Activated naive CD4-positive, alpha-beta T cell treated with anti-CD3 and anti-CD28 coated beads for 36 hours (primary cell): ENCODE data around the gene PTDSS2. TPM values are rescaled to one million over a fixed set of nuclear protein-coding genes. Genes with fewer than 3 reads are reported as not detected.
"Not testable (repeated sequence)": the region's sequence is repeated elsewhere in the genome, so short reads cannot be mapped to it uniquely, and the experiment has no call there.

Source experiments
- CTCF ChIA-PET: fragments of 350-600 bp; sonication (Branson Sonifier 250); formaldehyde crosslinking; loops from one replicate; lab custom pipeline; 2021; ENCODE audit warnings: antibody characterized with exemption; lab: Charles Lee
- DNase-seq: peaks from one replicate; pipeline ENCODE4 v3.0.0-alpha.2; 2020
- H3K27ac Mint-ChIP-seq: one replicate; pipeline ENCODE4 v1.8.0; 2021; ENCODE audit warnings: mild to moderate bottlenecking, mixed read lengths
- H3K27me3 Mint-ChIP-seq: one replicate; pipeline ENCODE4 v1.8.0; 2021; ENCODE audit warnings: low read depth, mixed read lengths
- H3K36me3 Mint-ChIP-seq: one replicate; pipeline ENCODE4 v1.8.0; 2021; ENCODE audit warnings: low read depth, mixed read lengths
- H3K4me1 Mint-ChIP-seq: one replicate; pipeline ENCODE4 v1.8.0; 2021; ENCODE audit warnings: low read depth, mixed read lengths
- H3K4me3 Mint-ChIP-seq: one replicate; pipeline ENCODE4 v1.8.0; 2021; ENCODE audit warnings: mild to moderate bottlenecking, moderate library complexity, mixed read lengths
- H3K9me3 Mint-ChIP-seq: one replicate; pipeline ENCODE4 v1.8.0; 2021; ENCODE audit warnings: mixed read lengths
- intact Hi-C: fragments of 100-400 bp; cut with micrococcal nuclease; formaldehyde crosslinking; loops from one replicate; pipeline ENCODE4 v1.15.1; 2023
- total RNA-seq, 2 experiments: library from RNA; stranded (reverse); gene quantifications; one replicate each; pipeline ENCODE4 v1.2.3, GENCODE V29; 2021

PTDSS2 gene
- total RNA-seq, 2 experiments from 2014 or later, result 12.1 to 15.0 TPM

- DNase-seq, result no peak
- Mint-ChIP-seq H3K36me3 (peaks cover 1% of the 10 kb centered on the region), H3K27ac (no peak overlapping the region), H3K4me1 (peaks cover 9% of the 10 kb centered on the region), H3K27me3 (no peaks in the 10 kb centered on the region), H3K9me3 (no peaks in the 10 kb centered on the region), H3K4me3 (peak overlapping the region; percentile 34)
- CTCF ChIA-PET, result interaction anchor here (2.4 kb wide), 1 partner anchor 41 kb away, joined by 21 read pairs; the partner anchor contains the start of gene PTDSS2
- intact Hi-C loops, result no loop called here
Observed at GRCh38 chr11:408154-409007, 41.7 kb upstream of the PTDSS2 start.

GRCh38 chr11:409008-409599 lies 41.0 kb upstream of the PTDSS2 start:
- no peaks in the 10 kb centered on the region for H3K9me3 Mint-ChIP-seq
- intact Hi-C loops, result no loop called here
- no peak overlapping the region for H3K4me3 Mint-ChIP-seq
- H3K4me1 Mint-ChIP-seq, result peaks cover 12% of the 10 kb centered on the region
- DNase-seq, result no peak
- H3K27me3 Mint-ChIP-seq, result no peaks in the 10 kb centered on the region
- peaks cover 1% of the 10 kb centered on the region for H3K36me3 Mint-ChIP-seq
- CTCF ChIA-PET, result no interaction called here
- H3K27ac Mint-ChIP-seq, result no peak overlapping the region

GRCh38 chr11:409600-410483 lies 40.2 kb upstream of the PTDSS2 start:
- H3K27ac Mint-ChIP-seq, result no peak overlapping the region
- CTCF ChIA-PET, result interaction anchor here (1.1 kb wide), 1 partner anchor 39 kb away, joined by 3 read pairs; no protein-coding TSS in a partner anchor
- H3K9me3 Mint-ChIP-seq, result no peaks in the 10 kb centered on the region
- intact Hi-C loops, result no loop called here
- no peaks in the 10 kb centered on the region for H3K27me3 Mint-ChIP-seq
- no peak for DNase-seq
- H3K4me3 Mint-ChIP-seq, result no peak overlapping the region
- H3K4me1 Mint-ChIP-seq, result peaks cover 19% of the 10 kb centered on the region
- peaks cover 1% of the 10 kb centered on the region for H3K36me3 Mint-ChIP-seq

DNA sequence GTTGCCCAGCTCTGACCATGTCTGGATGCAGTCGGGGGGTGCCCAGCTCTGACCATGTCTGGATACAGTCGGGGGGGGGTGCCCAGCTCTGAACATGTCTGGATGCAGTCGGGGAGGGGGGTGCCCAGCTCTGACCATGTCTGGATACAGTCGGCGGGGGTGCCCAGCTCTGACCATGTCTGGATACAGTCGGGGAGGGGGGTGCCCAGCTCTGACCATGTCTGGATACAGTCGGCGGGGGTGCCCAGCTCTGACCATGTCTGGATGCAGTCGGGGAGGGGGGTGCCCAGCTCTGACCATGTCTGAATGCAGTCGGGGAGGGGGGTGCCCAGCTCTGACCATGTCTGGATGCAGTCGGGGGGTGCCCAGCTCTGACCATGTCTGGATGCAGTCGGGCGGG lies 39.4 kb upstream of the PTDSS2 start:
- H3K9me3 Mint-ChIP-seq, H3K36me3 Mint-ChIP-seq, H3K27me3 Mint-ChIP-seq, DNase-seq, H3K4me3 Mint-ChIP-seq, H3K27ac Mint-ChIP-seq, intact Hi-C loops: not testable (repeated sequence)
- CTCF ChIA-PET, result interaction anchor here (1.1 kb wide), 1 partner anchor 38 kb away, joined by 3 read pairs; no protein-coding TSS in a partner anchor
- peaks cover 24% of the 10 kb centered on the region for H3K4me1 Mint-ChIP-seq

DNA sequence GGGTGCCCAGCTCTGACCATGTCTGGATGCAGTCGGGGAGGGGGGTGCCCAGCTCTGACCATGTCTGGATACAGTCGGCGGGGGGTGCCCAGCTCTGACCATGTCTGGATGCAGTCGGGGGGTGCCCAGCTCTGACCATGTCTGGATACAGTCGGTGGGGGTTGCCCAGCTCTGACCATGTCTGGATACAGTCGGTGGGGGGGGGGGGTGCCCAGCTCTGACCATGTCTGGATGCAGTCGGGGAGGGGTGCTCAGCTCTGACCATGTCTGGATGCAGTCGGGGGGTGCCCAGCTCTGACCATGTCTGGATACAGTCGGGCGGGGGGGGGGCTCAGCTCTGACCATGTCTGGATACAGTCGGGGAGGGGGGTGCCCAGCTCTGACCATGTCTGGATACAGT lies 38.6 kb upstream of the PTDSS2 start:
- H3K27ac Mint-ChIP-seq, CTCF ChIA-PET, intact Hi-C loops, H3K27me3 Mint-ChIP-seq, H3K9me3 Mint-ChIP-seq, H3K4me3 Mint-ChIP-seq, H3K36me3 Mint-ChIP-seq, DNase-seq: not testable (repeated sequence)
- peaks cover 30% of the 10 kb centered on the region for H3K4me1 Mint-ChIP-seq

- intact Hi-C loops, result no loop called here
- CTCF ChIA-PET, result interaction anchor here (1.2 kb wide), 1 partner anchor 36 kb away, joined by 6 read pairs; no protein-coding TSS in a partner anchor
- Mint-ChIP-seq H3K27ac (no peak overlapping the region), H3K4me1 (peaks cover 30% of the 10 kb centered on the region), H3K4me3 (no peak overlapping the region), H3K9me3 (no peaks in the 10 kb centered on the region), H3K36me3 (no peaks in the 10 kb centered on the region), H3K27me3 (no peaks in the 10 kb centered on the region)
- no peak for DNase-seq
Observed at GRCh38 chr11:412641-413119, 37.4 kb upstream of the PTDSS2 start.

DNA sequence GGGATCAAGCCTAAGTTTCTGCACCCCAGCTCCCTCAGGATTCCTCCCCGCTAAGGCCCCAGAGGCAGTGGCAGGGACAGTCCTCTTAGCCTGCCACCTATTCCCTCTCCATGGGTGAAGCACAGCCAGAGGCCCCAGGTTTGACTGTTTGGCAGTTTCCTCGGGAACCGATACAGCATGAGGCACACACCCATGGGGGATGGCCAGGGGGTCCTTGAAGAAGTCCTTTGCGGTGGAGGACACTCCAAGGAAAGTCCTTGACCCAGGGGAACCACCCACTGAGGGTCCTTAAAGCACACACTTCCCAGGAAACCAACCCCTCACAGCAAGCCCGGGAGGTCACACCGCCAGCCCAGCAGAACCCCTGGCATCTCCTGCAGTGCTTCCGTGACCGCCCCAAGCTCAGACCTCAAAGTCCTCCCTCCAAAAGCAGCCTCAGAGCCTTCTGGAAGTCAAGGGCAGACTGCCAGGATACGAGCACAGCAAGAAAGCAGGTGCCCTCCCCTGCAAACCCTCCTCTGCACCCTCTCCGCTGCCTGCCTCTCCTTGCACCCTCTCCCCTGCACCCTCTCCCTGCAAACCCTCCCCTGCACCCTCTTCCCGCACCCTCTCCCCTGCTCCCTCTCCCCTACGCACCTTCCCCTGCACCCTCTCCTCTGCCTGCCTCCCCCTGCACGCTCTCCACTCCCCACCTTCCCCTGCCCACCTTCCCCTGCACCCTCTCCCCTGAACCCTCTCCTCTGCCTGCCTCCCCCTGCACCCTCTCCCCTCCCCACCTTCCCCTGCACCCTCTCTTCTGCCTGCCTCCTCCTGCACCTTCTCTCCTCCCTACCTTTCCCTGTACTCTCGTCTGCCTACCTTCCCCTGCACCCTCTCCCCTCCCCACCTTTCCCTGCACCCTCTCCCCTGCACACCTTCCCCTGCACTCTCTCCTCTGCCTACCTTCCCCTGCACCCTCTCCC lies 36.7 kb upstream of the PTDSS2 start:
- peaks cover 30% of the 10 kb centered on the region for H3K4me1 Mint-ChIP-seq
- H3K36me3 Mint-ChIP-seq, result no peaks in the 10 kb centered on the region
- no peaks in the 10 kb centered on the region for H3K9me3 Mint-ChIP-seq
- H3K27me3 Mint-ChIP-seq, result no peaks in the 10 kb centered on the region
- intact Hi-C loops, result loop anchor here (2.0 kb wide), 2 partner anchors 93 to 207 kb away; partner anchors contain the start of genes BET1L, RIC8A and RNH1
- peak overlapping the region; percentile 27 for H3K4me3 Mint-ChIP-seq
- no peak overlapping the region for H3K27ac Mint-ChIP-seq
- CTCF ChIA-PET, result interaction anchor here (1.2 kb wide), 1 partner anchor 35 kb away, joined by 6 read pairs; no protein-coding TSS in a partner anchor
- DNase-seq, result peak; percentile 51

GRCh38 chr11:414318-414857 lies 35.7 kb upstream of the PTDSS2 start:
- Mint-ChIP-seq H3K4me1 (peaks cover 30% of the 10 kb centered on the region), H3K27me3 (no peaks in the 10 kb centered on the region), H3K27ac (peak overlapping the region; percentile 89), H3K4me3 (peak overlapping the region; percentile 86), H3K9me3 (no peaks in the 10 kb centered on the region), H3K36me3 (no peaks in the 10 kb centered on the region)
- intact Hi-C loops, result loop anchor here (2.0 kb wide), 2 partner anchors 92 to 208 kb away; partner anchors contain the start of genes BET1L, RIC8A and RNH1
- CTCF ChIA-PET, result interaction anchor here (0.5 to 2.6 kb wide), 2 partner anchors 34 to 128 kb away, joined by 3 to 10 read pairs; no protein-coding TSS in a partner anchor
- DNase-seq, result no peak

DNA sequence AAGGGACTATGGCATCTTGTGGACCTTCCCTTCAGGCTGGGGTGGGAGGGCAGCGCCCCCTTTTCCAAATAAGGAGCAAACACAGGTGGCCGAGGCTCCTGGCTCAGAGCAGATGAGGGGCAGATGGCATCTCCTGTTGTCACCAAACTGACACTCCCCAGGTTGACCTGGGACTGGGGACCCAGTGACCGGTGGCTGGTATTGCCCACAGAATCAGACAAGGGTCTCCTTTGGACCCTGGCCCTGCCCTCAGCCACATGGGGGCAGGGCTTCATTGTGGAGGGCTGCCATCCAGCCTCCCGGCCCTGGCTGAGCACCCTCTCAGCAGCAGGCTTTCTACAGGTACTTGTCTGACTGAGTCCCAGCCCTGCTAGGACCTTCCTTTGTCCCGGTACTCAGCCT lies 34.4 kb upstream of the PTDSS2 start:
- peaks cover 30% of the 10 kb centered on the region for H3K4me1 Mint-ChIP-seq
- CTCF ChIA-PET, result interaction anchor here (0.5 to 2.6 kb wide), 5 partner anchors 8 to 312 kb away, joined by 3 to 10 read pairs (median 3); partner anchors contain the start of gene HRAS
- intact Hi-C loops, result loop anchor here (1.0 to 2.0 kb wide), 4 partner anchors 8 to 209 kb away; partner anchors contain the start of genes BET1L, RIC8A and RNH1
- H3K36me3 Mint-ChIP-seq, result no peaks in the 10 kb centered on the region
- peak overlapping the region; percentile 86 for H3K4me3 Mint-ChIP-seq
- H3K9me3 Mint-ChIP-seq, result no peaks in the 10 kb centered on the region
- H3K27ac Mint-ChIP-seq, result peak overlapping the region; percentile 89
- no peaks in the 10 kb centered on the region for H3K27me3 Mint-ChIP-seq
- no peak for DNase-seq

DNA sequence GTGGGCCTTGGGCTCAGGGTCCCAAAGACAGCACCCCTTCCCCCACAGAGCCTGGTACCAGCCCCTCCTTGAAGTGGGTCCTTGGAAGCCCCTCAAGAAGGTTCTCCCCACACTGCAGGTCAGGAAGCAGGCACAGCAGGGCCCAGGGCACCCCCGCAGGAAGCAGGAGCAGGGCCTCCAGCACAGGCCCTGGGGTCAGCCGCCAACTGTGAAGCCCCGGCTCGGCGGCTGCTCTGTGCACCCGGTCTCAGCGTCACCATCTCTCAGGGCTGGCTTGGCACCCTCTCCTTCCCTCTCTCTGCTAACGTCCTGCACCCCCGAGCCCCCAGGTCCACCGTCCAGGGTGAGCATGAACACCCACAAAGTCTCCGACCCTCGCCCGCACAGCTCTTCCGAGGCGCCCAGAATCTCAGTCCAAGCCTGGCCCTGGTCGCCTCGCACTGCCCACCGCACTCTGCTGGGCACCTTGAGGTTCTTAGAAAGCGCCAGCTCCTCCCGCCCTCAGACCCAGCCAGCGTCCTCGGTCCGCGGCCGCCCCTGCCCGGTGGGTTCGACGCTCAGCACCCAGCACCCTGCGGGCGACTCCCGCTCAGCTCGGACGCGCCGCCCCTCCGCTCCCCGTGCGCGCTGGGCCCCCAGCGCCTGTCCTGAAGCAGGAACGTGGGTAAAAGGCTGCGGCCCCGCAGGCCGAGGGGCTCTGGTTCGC lies 33.9 kb upstream of the PTDSS2 start:
- DNase-seq, result no peak
- H3K27ac Mint-ChIP-seq, result peak overlapping the region; percentile 89
- H3K4me3 Mint-ChIP-seq, result peak overlapping the region; percentile 86
- CTCF ChIA-PET, result interaction anchor here (0.9 to 2.6 kb wide), 5 partner anchors 9 to 120 kb away, joined by 3 to 10 read pairs (median 3); partner anchors contain the start of gene HRAS
- peaks cover 30% of the 10 kb centered on the region for H3K4me1 Mint-ChIP-seq
- H3K36me3 Mint-ChIP-seq, result no peaks in the 10 kb centered on the region
- H3K9me3 Mint-ChIP-seq, result no peaks in the 10 kb centered on the region
- H3K27me3 Mint-ChIP-seq, result no peaks in the 10 kb centered on the region
- intact Hi-C loops, result no loop called here
